ENCODE results near the gene DNAJC22.

GRCh38 chr12:49367381-49368239 is 20.9 kb downstream of the DNAJC22 start, which contains the start of gene SPATS2:
- peak; percentile 4 for TF ChIP-seq POLR2A (IDR thresholded peaks at IDR 0.05)
- no peak for TF ChIP-seq CTCF (IDR thresholded peaks at IDR 0.05)

Data from Peyer's patch (tissue), 4 donors.